Stomach (tissue), 4 donors: ENCODE results near the gene FOSB.

Source experiments
- CTCF ChIP-seq, 7 experiments: fragments of 450-650 bp in 4 of 7; fragments of 200-600 bp in 3 of 7; sonication (generic) in 3 of 7; IDR thresholded peaks; one replicate each; pipeline ENCODE4 v1.5.1; 2016 to 2019; ENCODE audit warnings: antibody characterized with exemption in 7 of 7, control low read depth in 2 of 7, mild to moderate bottlenecking in 1 of 7
- EP300 ChIP-seq: sonication (generic); formaldehyde crosslinking; IDR thresholded peaks from one replicate; pipeline ENCODE4 v1.6.1; 2017; ENCODE audit warnings: antibody characterized with exemption
- POLR2AphosphoS5 ChIP-seq, 3 donors: sonication (generic); formaldehyde crosslinking; IDR thresholded peaks; one replicate each; pipeline ENCODE4 v1.6.1; 2016; ENCODE audit warnings: antibody characterized with exemption in 3 of 3

- TF ChIP-seq CTCF (IDR thresholded peaks at IDR 0.05) (no peak), EP300 (no peak), POLR2AphosphoS5 (IDR thresholded peaks at IDR 0.05) (no peak)
Measured at GRCh38 chr19:45497791-45498190, 30.0 kb downstream of the FOSB start.
